Measurements from ENCODE around the gene ACBD3. TPM values are rescaled to one million over a fixed set of nuclear protein-coding genes. Genes with fewer than 3 reads are reported as not detected.

The ACBD3 gene
- polyA plus RNA-seq, 1 experiment = 22.8 TPM

- CTCF ChIA-PET = interaction anchor here (0.8 to 1.0 kb wide), 2 partner anchors 20 to 27 kb away, joined by 3 to 5 read pairs; no protein-coding TSS in a partner anchor
Measured at GRCh38 chr1:226223157-226223785, 36.7 kb upstream of the ACBD3 start, which contains the start of gene MIXL1. TSS of gene MIXL1 (plus strand) at chr1:226223664. CDS start at chr1:226223682, 18 bp downstream.

GRCh38 chr1:226222686-226223085, 36.1 kb upstream of the ACBD3 start:
- DNase-seq (ENCODE audit: low read depth) = no peak
- Histone ChIP-seq H3K4me3 (ENCODE audit: low read depth, low read length) (no peak overlapping the region), H3K36me3 (ENCODE audit: control insufficient read depth, insufficient read depth, low read length) (no peaks in the 10 kb centered on the region), H3K27me3 (ENCODE audit: control insufficient read depth, insufficient read depth, low read length) (peaks cover 7% of the 10 kb centered on the region; the same call in 1 of the 2 replicates)
- ChIA-PET POLR2A (no interaction called here), CTCF (interaction anchor here (1.0 to 1.2 kb wide), 2 partner anchors 26 to 52 kb away, joined by 3 read pairs; no protein-coding TSS in a partner anchor)
- TF ChIP-seq CTCF (IDR thresholded peaks at IDR 0.05; ENCODE audit: insufficient read depth, low read depth, low read length) = no peak

More at GRCh38 chr1:226223157-226223785, 36.7 kb upstream of the ACBD3 start, which contains the start of gene MIXL1:
- Histone ChIP-seq H3K4me3 (ENCODE audit: low read depth, low read length) (peak within 1 kb of the TSS; percentile 45), H3K27me3 (ENCODE audit: control insufficient read depth, insufficient read depth, low read length) (peaks cover 7% of the 10 kb centered on the region; the same call in 1 of the 2 replicates), H3K36me3 (ENCODE audit: control insufficient read depth, insufficient read depth, low read length) (no peaks in the 10 kb centered on the region)
- POLR2A ChIA-PET = no interaction called here
- no peak for TF ChIP-seq CTCF (IDR thresholded peaks at IDR 0.05; ENCODE audit: insufficient read depth, low read depth, low read length)
- DNase-seq (ENCODE audit: low read depth) = no peak

GRCh38 chr1:226220473-226221189, 34.1 kb upstream of the ACBD3 start:
- Histone ChIP-seq H3K4me3 (ENCODE audit: low read depth, low read length) (no peak overlapping the region), H3K36me3 (ENCODE audit: control insufficient read depth, insufficient read depth, low read length) (no peaks in the 10 kb centered on the region), H3K27me3 (ENCODE audit: control insufficient read depth, insufficient read depth, low read length) (peaks cover 7% of the 10 kb centered on the region; the same call in 1 of the 2 replicates)
- ChIA-PET CTCF (interaction anchor here (0.7 kb wide), 1 partner anchor 23 kb away, joined by 3 read pairs; no protein-coding TSS in a partner anchor), POLR2A (no interaction called here)
- no peak for DNase-seq (ENCODE audit: low read depth)
- TF ChIP-seq CTCF (IDR thresholded peaks at IDR 0.05; ENCODE audit: insufficient read depth, low read depth, low read length) = no peak

DNA sequence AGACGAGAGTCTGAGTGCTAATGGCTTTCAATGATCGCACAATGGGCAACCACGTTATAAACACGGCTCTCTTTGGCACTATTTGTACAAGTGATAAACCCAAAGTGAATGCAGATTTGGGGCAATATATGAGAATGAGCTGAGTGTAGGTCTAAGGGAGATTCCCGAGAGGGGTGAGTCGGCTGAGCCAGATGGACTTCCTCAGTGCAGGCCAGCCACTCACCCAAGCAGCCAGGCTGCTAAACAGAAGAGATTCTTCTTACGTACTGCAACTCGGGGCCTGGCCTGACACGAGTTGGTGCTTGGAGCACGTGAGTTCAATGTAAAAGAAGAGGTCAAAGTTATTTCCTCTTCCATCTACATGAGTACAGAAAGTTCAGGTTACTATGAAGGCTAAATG, 30.7 kb upstream of the ACBD3 start:
- Histone ChIP-seq H3K4me3 (ENCODE audit: low read depth, low read length) (no peak overlapping the region), H3K27me3 (ENCODE audit: control insufficient read depth, insufficient read depth, low read length) (peaks cover 1% of the 10 kb centered on the region; the same call in 1 of the 2 replicates), H3K36me3 (ENCODE audit: control insufficient read depth, insufficient read depth, low read length) (no peaks in the 10 kb centered on the region)
- CTCF ChIA-PET = no interaction called here
- TF ChIP-seq CTCF (IDR thresholded peaks at IDR 0.05; ENCODE audit: insufficient read depth, low read depth, low read length) = no peak
- POLR2A ChIA-PET = no interaction called here
- no peak for DNase-seq (ENCODE audit: low read depth)

DNA sequence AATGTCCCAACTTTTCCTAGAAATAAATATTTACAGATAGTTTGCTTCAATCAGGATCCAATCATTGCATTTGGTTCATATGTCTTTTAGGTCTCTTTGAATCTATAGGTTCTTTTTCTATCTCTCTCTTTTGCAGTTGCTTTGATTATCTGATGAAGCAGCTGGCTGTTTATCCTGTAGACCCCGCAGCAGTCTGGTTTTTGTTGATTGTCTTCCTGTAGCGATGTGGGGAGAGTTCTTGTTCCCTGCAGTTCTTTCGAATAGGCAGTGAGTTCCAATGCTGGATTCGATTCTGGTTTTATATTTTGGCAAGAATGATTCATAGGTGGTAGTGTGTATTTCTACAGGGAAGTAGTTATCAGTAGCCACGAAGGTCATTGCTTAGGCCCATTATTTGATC, 29.5 kb upstream of the ACBD3 start:
- H3K36me3 ChIP-seq (ENCODE audit: control insufficient read depth, insufficient read depth, low read length) = no peaks in the 10 kb centered on the region
- DNase-seq (ENCODE audit: low read depth) = no peak
- no peaks in the 10 kb centered on the region; the same call in 1 of the 2 replicates for H3K27me3 ChIP-seq (ENCODE audit: control insufficient read depth, insufficient read depth, low read length)
- no peak overlapping the region for H3K4me3 ChIP-seq (ENCODE audit: low read depth, low read length)
- CTCF ChIA-PET = no interaction called here
- no peak for TF ChIP-seq CTCF (IDR thresholded peaks at IDR 0.05; ENCODE audit: insufficient read depth, low read depth, low read length)
- POLR2A ChIA-PET = no interaction called here

Data from BJ (cell line).